GM06990 (cell line): ENCODE data around the gene SSBP2.

ENCODE experiments used
- DNase-seq: peaks from one replicate; pipeline ENCODE4 v3.0.0-alpha.2; 2011; ENCODE audit not compliant: insufficient read length; ENCODE audit errors: extremely low read depth
- H3K27me3 ChIP-seq: replicated peaks from 2 replicates; pipeline ENCODE4 v1.6.0; 2011; ENCODE audit warnings: low read length; ENCODE audit not compliant: control insufficient read depth, insufficient read depth
- H3K36me3 ChIP-seq: 2 replicates; pipeline ENCODE4 v1.5.1; 2011; ENCODE audit warnings: low read length; ENCODE audit not compliant: control insufficient read depth, insufficient read depth
- H3K4me3 ChIP-seq: replicated peaks from 2 replicates; pipeline ENCODE4 v1.5.1; 2011; ENCODE audit warnings: low read depth, mild to moderate bottlenecking, control low read depth, low read length
- CTCF ChIP-seq: IDR thresholded peaks from 2 replicates; pipeline ENCODE4 v1.5.1; 2011; ENCODE audit warnings: low read length, control low read depth, mild to moderate bottlenecking, inconsistent platforms; ENCODE audit not compliant: insufficient read depth, poor library complexity, severe bottlenecking

The SSBP2 gene

DNA sequence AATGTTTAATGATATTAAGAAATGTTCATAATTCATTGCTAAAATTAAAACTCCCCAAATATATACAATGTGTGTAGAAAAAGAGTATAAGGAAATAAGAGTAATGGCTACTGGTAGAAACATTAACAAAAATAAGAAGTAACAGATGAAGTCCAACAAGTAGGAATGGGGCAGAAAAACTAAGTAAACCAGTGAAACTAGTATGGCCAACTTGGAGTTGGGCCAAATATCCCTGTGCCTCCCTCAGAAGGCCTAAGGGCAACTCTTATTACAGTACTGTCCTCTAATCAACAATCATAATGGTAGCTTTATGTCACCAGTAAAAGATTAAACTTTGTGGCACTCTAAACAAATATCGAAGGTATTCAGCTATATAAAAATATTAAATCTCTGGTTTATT, 93.5 kb downstream of the SSBP2 start:
- Histone ChIP-seq H3K4me3 (no peak overlapping the region), H3K27me3 (no peaks in the 10 kb centered on the region), H3K36me3 (no peaks in the 10 kb centered on the region)
- no peak for DNase-seq
- TF ChIP-seq CTCF, result no peak

GRCh38 chr5:81656783-81657182, 94.1 kb downstream of the SSBP2 start:
- no peak for TF ChIP-seq CTCF
- H3K36me3 ChIP-seq, result no peaks in the 10 kb centered on the region
- H3K27me3 ChIP-seq, result no peaks in the 10 kb centered on the region
- no peak overlapping the region for H3K4me3 ChIP-seq
- DNase-seq, result no peak

DNA sequence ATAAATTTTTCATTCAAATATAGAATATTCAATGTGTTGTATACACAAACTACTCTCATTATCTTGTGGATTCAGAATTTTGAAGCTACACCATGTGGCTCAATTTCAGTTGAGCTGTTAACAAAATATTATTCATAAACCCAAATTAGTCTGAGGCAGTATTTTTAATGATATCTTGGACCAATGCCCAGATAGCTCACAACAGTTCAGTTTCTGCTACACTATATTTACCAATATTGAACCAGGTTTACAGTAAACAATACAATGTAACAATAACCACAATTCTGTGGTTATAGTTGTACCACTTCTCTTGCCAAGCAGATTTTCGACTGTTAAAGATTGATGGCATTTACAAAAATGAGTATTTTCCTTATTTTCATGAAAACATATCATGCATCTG, 99.9 kb downstream of the SSBP2 start:
- Histone ChIP-seq H3K27me3 (no peaks in the 10 kb centered on the region), H3K4me3 (no peak overlapping the region), H3K36me3 (no peaks in the 10 kb centered on the region)
- no peak for DNase-seq
- no peak for TF ChIP-seq CTCF

- no peak for TF ChIP-seq CTCF
- H3K27me3 ChIP-seq, result no peaks in the 10 kb centered on the region
- no peak for DNase-seq
- H3K36me3 ChIP-seq, result no peaks in the 10 kb centered on the region
- no peak overlapping the region for H3K4me3 ChIP-seq
Observed at GRCh38 chr5:81646469-81646995, 104.4 kb downstream of the SSBP2 start.

DNA sequence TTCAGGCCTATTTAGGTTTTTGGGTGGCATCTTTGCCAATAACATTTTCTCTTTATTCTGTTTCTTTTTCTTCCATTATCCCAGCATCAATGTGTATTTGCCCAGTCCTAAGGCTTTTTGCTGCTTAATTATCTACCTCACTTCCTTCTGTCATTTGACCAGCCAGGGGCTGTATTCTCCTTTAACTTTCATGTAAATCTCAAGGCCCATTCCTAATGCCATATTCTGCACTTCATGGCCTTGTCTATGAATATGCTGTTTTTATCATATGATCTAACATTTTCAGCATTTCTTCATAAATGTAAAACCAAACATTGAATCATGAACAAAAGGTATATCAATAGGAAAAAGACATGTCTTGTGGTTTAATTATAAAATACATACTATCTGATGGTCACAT, 108.7 kb downstream of the SSBP2 start:
- DNase-seq, result no peak
- no peaks in the 10 kb centered on the region for H3K27me3 ChIP-seq
- no peaks in the 10 kb centered on the region for H3K36me3 ChIP-seq
- TF ChIP-seq CTCF, result no peak
- H3K4me3 ChIP-seq, result no peak overlapping the region

DNA sequence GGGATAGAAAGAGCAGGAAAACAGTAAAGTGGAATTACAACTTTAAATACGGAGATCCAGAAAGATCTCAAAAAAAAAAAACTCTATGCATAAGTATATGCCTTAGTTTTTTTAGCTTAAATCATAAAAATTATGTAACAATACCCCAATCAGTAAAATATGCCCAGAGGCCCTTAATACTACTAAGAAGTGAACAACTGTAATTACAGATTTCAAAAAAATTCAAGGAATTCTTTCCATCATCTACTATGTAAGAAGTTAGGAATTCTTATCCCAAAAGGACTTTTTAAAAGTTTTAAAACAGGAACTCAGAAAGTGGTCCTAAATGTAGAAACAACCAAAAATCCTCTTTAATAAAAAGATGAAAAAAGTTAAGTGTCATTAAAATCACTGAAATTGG, 111.3 kb downstream of the SSBP2 start:
- no peak for DNase-seq
- H3K27me3 ChIP-seq, result no peaks in the 10 kb centered on the region
- no peaks in the 10 kb centered on the region for H3K36me3 ChIP-seq
- no peak overlapping the region for H3K4me3 ChIP-seq
- TF ChIP-seq CTCF, result no peak
